ENCODE data around the gene C1QTNF8.

- TF ChIP-seq CTCF (IDR thresholded peaks at IDR 0.05; ENCODE audit: low read depth, low read length, missing input control) = no peak
- no peak for TF ChIP-seq MAX (IDR thresholded peaks at IDR 0.05)
- TF ChIP-seq REST (IDR thresholded peaks at IDR 0.05) = no peak
- TF ChIP-seq SP1 (IDR thresholded peaks at IDR 0.05) = no peak
- no peak for TF ChIP-seq JUND (IDR thresholded peaks at IDR 0.05)
- no peak for TF ChIP-seq RXRA (IDR thresholded peaks at IDR 0.05)
- TF ChIP-seq FOXA1 (IDR thresholded peaks at IDR 0.05) = no peak
- no peak for TF ChIP-seq HNF4G (IDR thresholded peaks at IDR 0.05)
- TF ChIP-seq FOXA2 (IDR thresholded peaks at IDR 0.05) = no peak
- no peak for TF ChIP-seq TAF1 (conservative IDR thresholded peaks at IDR 0.05)
- no peak for TF ChIP-seq ZBTB33 (IDR thresholded peaks at IDR 0.05)
- TF ChIP-seq HNF4A (conservative IDR thresholded peaks at IDR 0.05) = no peak
These were observed 35.4 kb upstream of the C1QTNF8 start for GRCh38 chr16:1131378-1131994.

All from liver (tissue), 3 donors.